Measurements from ENCODE around the gene MCC.

The MCC gene

GRCh38 chr5:113003763-113004162 lies 484.5 kb downstream of the MCC start:
- H2AFZ ChIP-seq (ENCODE audit: insufficient read depth, low read length, poor library complexity), result no peak overlapping the region
- WGBS (ENCODE audit: extremely low coverage, insufficient coverage, insufficient read length), result no CpG with 5 or more reads among the region's 3 CpGs
- peaks cover 17 to 20% of the 10 kb centered on the region in 2 experiments for H3K36me3 ChIP-seq (ENCODE audit: control insufficient read depth in 1 of 2, insufficient read depth in 2 of 2, low read length in 2 of 2)

GRCh38 chr5:113002423-113002822 lies 485.8 kb downstream of the MCC start:
- no peak overlapping the region for H3K4ac ChIP-seq (ENCODE audit: low read depth, low read length)
- H4K12ac ChIP-seq (ENCODE audit: low read depth, low read length), result no peak overlapping the region
- no peak overlapping the region for H2BK12ac ChIP-seq (ENCODE audit: low read length)
- no peaks in the 10 kb centered on the region for H3K4me1 ChIP-seq (ENCODE audit: control insufficient read depth in 1 of 2, insufficient read depth in 2 of 2, low read length in 2 of 2)
- H2BK120ac ChIP-seq (ENCODE audit: insufficient read depth, low read length, poor library complexity), result no peak overlapping the region
- no peak overlapping the region for H3K4me2 ChIP-seq (ENCODE audit: low read length)
- H4K8ac ChIP-seq (ENCODE audit: low read depth, low read length), result no peak overlapping the region
- H3K79me2 ChIP-seq (ENCODE audit: control insufficient read depth, insufficient read depth, low read length, poor library complexity), result no peaks in the 10 kb centered on the region
- no CpG with 5 or more reads among the region's 5 CpGs for WGBS (ENCODE audit: extremely low coverage, insufficient coverage, insufficient read length)
- no peak overlapping the region for H3K18ac ChIP-seq (ENCODE audit: low read length)
- H4K91ac ChIP-seq (ENCODE audit: low read depth, low read length), result no peak overlapping the region
- H2AFZ ChIP-seq (ENCODE audit: insufficient read depth, low read length, poor library complexity), result no peak overlapping the region
- H3K9me3 ChIP-seq (ENCODE audit: insufficient read depth, low read depth, low read length), result no peaks in the 10 kb centered on the region
- H3K27me3 ChIP-seq (ENCODE audit: insufficient read depth, low read length), result no peaks in the 10 kb centered on the region
- H3K14ac ChIP-seq (ENCODE audit: low read length), result no peak overlapping the region
- no peaks in the 10 kb centered on the region for H3K79me1 ChIP-seq (ENCODE audit: low read length)
- no peak overlapping the region for H3K4me3 ChIP-seq (ENCODE audit: low read depth, low read length)
- no peak overlapping the region for H3K27ac ChIP-seq (ENCODE audit: low read depth, low read length)
- no peak overlapping the region for H3K9ac ChIP-seq (ENCODE audit: low read length)
- no peak overlapping the region for H2AK5ac ChIP-seq (ENCODE audit: low read length)
- H3K36me3 ChIP-seq (ENCODE audit: control insufficient read depth in 1 of 2, insufficient read depth in 2 of 2, low read length in 2 of 2), result peaks cover 17 to 22% of the 10 kb centered on the region in 2 experiments
- DNase-seq, result no peak
- no peak overlapping the region for H2BK5ac ChIP-seq (ENCODE audit: low read depth, low read length, poor library complexity)
- no peak overlapping the region for H3K23ac ChIP-seq (ENCODE audit: low read length)

More at GRCh38 chr5:113003763-113004162, 484.5 kb downstream of the MCC start:
- Histone ChIP-seq H3K79me1 (ENCODE audit: low read length) (no peaks in the 10 kb centered on the region), H3K9ac (ENCODE audit: low read length) (no peak overlapping the region), H3K4ac (ENCODE audit: low read depth, low read length) (no peak overlapping the region), H2AK5ac (ENCODE audit: low read length) (no peak overlapping the region), H3K23ac (ENCODE audit: low read length) (no peak overlapping the region), H3K4me2 (ENCODE audit: low read length) (no peak overlapping the region), H4K8ac (ENCODE audit: low read depth, low read length) (no peak overlapping the region), H3K79me2 (ENCODE audit: control insufficient read depth, insufficient read depth, low read length, poor library complexity) (no peaks in the 10 kb centered on the region), H3K9me3 (ENCODE audit: insufficient read depth, low read depth, low read length) (no peaks in the 10 kb centered on the region), H3K4me1 (ENCODE audit: control insufficient read depth in 1 of 2, insufficient read depth in 2 of 2, low read length in 2 of 2) (no peaks in the 10 kb centered on the region), H3K14ac (ENCODE audit: low read length) (no peak overlapping the region), H4K91ac (ENCODE audit: low read depth, low read length) (no peak overlapping the region), H2BK5ac (ENCODE audit: low read depth, low read length, poor library complexity) (no peak overlapping the region), H3K4me3 (ENCODE audit: low read depth, low read length) (no peak overlapping the region), H2BK12ac (ENCODE audit: low read length) (no peak overlapping the region), H3K27me3 (ENCODE audit: insufficient read depth, low read length) (no peaks in the 10 kb centered on the region), H3K18ac (ENCODE audit: low read length) (no peak overlapping the region), H4K12ac (ENCODE audit: low read depth, low read length) (no peak overlapping the region), H2BK120ac (ENCODE audit: insufficient read depth, low read length, poor library complexity) (no peak overlapping the region), H3K27ac (ENCODE audit: low read depth, low read length) (no peak overlapping the region)
- DNase-seq, result no peak

DNA sequence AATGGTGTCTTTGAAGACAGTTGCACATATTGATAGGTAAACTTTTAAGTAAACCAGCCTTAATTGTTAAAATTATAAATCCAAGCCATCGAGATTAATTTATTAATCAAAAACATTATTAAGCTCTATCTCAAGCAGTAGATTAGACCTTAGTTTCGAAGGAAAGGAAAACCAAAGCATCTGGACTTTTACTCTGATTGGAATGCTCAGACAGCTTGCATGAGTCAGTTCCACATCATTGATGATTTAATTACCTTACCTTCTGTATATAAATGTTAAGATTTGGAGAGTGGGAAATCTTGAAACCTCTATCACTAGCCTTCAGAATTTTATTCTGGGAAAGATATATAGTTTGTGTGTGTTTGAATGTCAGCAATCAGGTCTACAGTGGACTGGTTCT lies 487.8 kb downstream of the MCC start:
- DNase-seq, result no peak
- no peak overlapping the region for H4K91ac ChIP-seq (ENCODE audit: low read depth, low read length)
- H3K14ac ChIP-seq (ENCODE audit: low read length), result no peak overlapping the region
- peaks cover 20 to 22% of the 10 kb centered on the region in 2 experiments for H3K36me3 ChIP-seq (ENCODE audit: control insufficient read depth in 1 of 2, insufficient read depth in 2 of 2, low read length in 2 of 2)
- no peaks in the 10 kb centered on the region for H3K9me3 ChIP-seq (ENCODE audit: insufficient read depth, low read depth, low read length)
- H2BK120ac ChIP-seq (ENCODE audit: insufficient read depth, low read length, poor library complexity), result no peak overlapping the region
- H3K4me2 ChIP-seq (ENCODE audit: low read length), result no peak overlapping the region
- H2AK5ac ChIP-seq (ENCODE audit: low read length), result no peak overlapping the region
- no peaks in the 10 kb centered on the region for H3K27me3 ChIP-seq (ENCODE audit: insufficient read depth, low read length)
- H3K4me1 ChIP-seq (ENCODE audit: control insufficient read depth in 1 of 2, insufficient read depth in 2 of 2, low read length in 2 of 2), result no peaks in the 10 kb centered on the region
- H3K23ac ChIP-seq (ENCODE audit: low read length), result no peak overlapping the region
- H2BK5ac ChIP-seq (ENCODE audit: low read depth, low read length, poor library complexity), result no peak overlapping the region
- H3K9ac ChIP-seq (ENCODE audit: low read length), result no peak overlapping the region
- no peak overlapping the region for H2BK12ac ChIP-seq (ENCODE audit: low read length)
- H4K8ac ChIP-seq (ENCODE audit: low read depth, low read length), result no peak overlapping the region
- H2AFZ ChIP-seq (ENCODE audit: insufficient read depth, low read length, poor library complexity), result no peak overlapping the region
- no peak overlapping the region for H3K4me3 ChIP-seq (ENCODE audit: low read depth, low read length)
- no peaks in the 10 kb centered on the region for H3K79me2 ChIP-seq (ENCODE audit: control insufficient read depth, insufficient read depth, low read length, poor library complexity)
- H3K4ac ChIP-seq (ENCODE audit: low read depth, low read length), result no peak overlapping the region
- WGBS (ENCODE audit: extremely low coverage, insufficient coverage, insufficient read length), result no CpG with 5 or more reads among the region's 2 CpGs
- H4K12ac ChIP-seq (ENCODE audit: low read depth, low read length), result no peak overlapping the region
- H3K18ac ChIP-seq (ENCODE audit: low read length), result no peak overlapping the region
- no peak overlapping the region for H3K27ac ChIP-seq (ENCODE audit: low read depth, low read length)
- no peaks in the 10 kb centered on the region for H3K79me1 ChIP-seq (ENCODE audit: low read length)

DNA sequence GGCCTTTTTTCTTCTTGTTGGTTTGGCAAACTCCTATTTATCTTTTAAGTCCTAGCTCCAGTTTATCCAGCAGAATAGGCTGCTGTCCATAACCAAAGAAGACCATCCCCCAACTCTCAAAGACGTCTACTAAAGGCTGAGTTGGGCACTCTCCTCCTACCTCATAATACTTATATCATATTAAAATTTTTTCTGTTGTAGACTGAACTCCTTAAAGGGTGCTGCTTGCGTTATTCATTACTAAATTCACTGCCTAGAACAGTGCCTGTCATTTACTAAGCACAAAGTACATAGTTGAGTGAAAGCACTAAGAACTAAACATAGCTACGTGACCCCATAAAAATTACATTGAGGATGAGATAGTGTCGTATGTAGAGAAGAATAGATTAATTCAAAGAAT lies 490.0 kb downstream of the MCC start:
- H2BK5ac ChIP-seq (ENCODE audit: low read depth, low read length, poor library complexity), result no peak overlapping the region
- no peak overlapping the region for H3K27ac ChIP-seq (ENCODE audit: low read depth, low read length)
- no peak overlapping the region for H2BK120ac ChIP-seq (ENCODE audit: insufficient read depth, low read length, poor library complexity)
- no peaks in the 10 kb centered on the region for H3K9me3 ChIP-seq (ENCODE audit: insufficient read depth, low read depth, low read length)
- no peak overlapping the region for H2AK5ac ChIP-seq (ENCODE audit: low read length)
- no peak overlapping the region for H3K4me3 ChIP-seq (ENCODE audit: low read depth, low read length)
- H2BK12ac ChIP-seq (ENCODE audit: low read length), result no peak overlapping the region
- H3K4me2 ChIP-seq (ENCODE audit: low read length), result no peak overlapping the region
- no peak overlapping the region for H3K23ac ChIP-seq (ENCODE audit: low read length)
- H3K4me1 ChIP-seq (ENCODE audit: control insufficient read depth in 1 of 2, insufficient read depth in 2 of 2, low read length in 2 of 2), result no peaks in the 10 kb centered on the region
- DNase-seq, result no peak
- peaks cover 21% of the 10 kb centered on the region in 2 experiments for H3K36me3 ChIP-seq (ENCODE audit: control insufficient read depth in 1 of 2, insufficient read depth in 2 of 2, low read length in 2 of 2)
- no peak overlapping the region for H3K4ac ChIP-seq (ENCODE audit: low read depth, low read length)
- no peak overlapping the region for H4K8ac ChIP-seq (ENCODE audit: low read depth, low read length)
- no peaks in the 10 kb centered on the region for H3K79me2 ChIP-seq (ENCODE audit: control insufficient read depth, insufficient read depth, low read length, poor library complexity)
- H3K9ac ChIP-seq (ENCODE audit: low read length), result no peak overlapping the region
- H2AFZ ChIP-seq (ENCODE audit: insufficient read depth, low read length, poor library complexity), result no peak overlapping the region
- no peaks in the 10 kb centered on the region for H3K27me3 ChIP-seq (ENCODE audit: insufficient read depth, low read length)
- no peak overlapping the region for H4K12ac ChIP-seq (ENCODE audit: low read depth, low read length)
- no peak overlapping the region for H3K14ac ChIP-seq (ENCODE audit: low read length)
- H4K91ac ChIP-seq (ENCODE audit: low read depth, low read length), result no peak overlapping the region
- H3K18ac ChIP-seq (ENCODE audit: low read length), result no peak overlapping the region
- no CpG with 5 or more reads among the region's 4 CpGs for WGBS (ENCODE audit: extremely low coverage, insufficient coverage, insufficient read length)
- no peaks in the 10 kb centered on the region for H3K79me1 ChIP-seq (ENCODE audit: low read length)
